HG03378 (cell line): Measurements from ENCODE around the gene TNFRSF25.

Experiments
- ATAC-seq: cut with Tn5 transposase; IDR thresholded peaks from one replicate; pipeline ENCODE4 v1.9.1; 2021; ENCODE audit warnings: mild to moderate bottlenecking, moderate library complexity; ENCODE audit not compliant: unreplicated experiment

The TNFRSF25 gene

GRCh38 chr1:6488602-6489382 is 22.8 kb upstream of the TNFRSF25 start:
- no peak for ATAC-seq

- ATAC-seq = no peak
These were observed 22.0 kb upstream of the TNFRSF25 start for GRCh38 chr1:6487804-6488484.

- ATAC-seq = no peak
These were observed 20.5 kb upstream of the TNFRSF25 start for GRCh38 chr1:6486433-6487011.

GRCh38 chr1:6485168-6486101 is 19.5 kb upstream of the TNFRSF25 start:
- ATAC-seq = no peak

- ATAC-seq = no peak
These were observed 18.8 kb upstream of the TNFRSF25 start for GRCh38 chr1:6484826-6485167.

- no peak for ATAC-seq
These were observed 17.8 kb upstream of the TNFRSF25 start for GRCh38 chr1:6483761-6484117.

- no peak for ATAC-seq
These were observed 17.2 kb upstream of the TNFRSF25 start for GRCh38 chr1:6483017-6483760.

GRCh38 chr1:6481820-6482219 is 15.8 kb upstream of the TNFRSF25 start:
- ATAC-seq = no peak

- ATAC-seq = no peak
These were observed 11.3 kb upstream of the TNFRSF25 start for GRCh38 chr1:6477039-6477820.

- ATAC-seq = no peak
These were observed 10.5 kb upstream of the TNFRSF25 start for GRCh38 chr1:6476483-6476882.

GRCh38 chr1:6475381-6476133 is 9.6 kb upstream of the TNFRSF25 start:
- ATAC-seq = no peak

- ATAC-seq = no peak
These were observed 8.9 kb upstream of the TNFRSF25 start for GRCh38 chr1:6474815-6475282.

GRCh38 chr1:6473974-6474814 is 8.2 kb upstream of the TNFRSF25 start:
- ATAC-seq = no peak

- ATAC-seq = no peak
These were observed 7.2 kb upstream of the TNFRSF25 start for GRCh38 chr1:6473156-6473555.

GRCh38 chr1:6472391-6472790 is 6.4 kb upstream of the TNFRSF25 start:
- no peak for ATAC-seq

- no peak for ATAC-seq
These were observed 6.0 kb upstream of the TNFRSF25 start for GRCh38 chr1:6471970-6472368.

- ATAC-seq = no peak
These were observed 5.4 kb upstream of the TNFRSF25 start for GRCh38 chr1:6471086-6471969.
